ENCODE data around the gene SYT5.
"Not testable (repeated sequence)": the region's sequence is repeated elsewhere in the genome, so short reads cannot be mapped to it uniquely, and the experiment has no call there.

SYT5 gene

GRCh38 chr19:55179606-55180484, at the start of gene SYT5:
Gene SYT5 (minus strand): TSS chr19:55180289. CDS start chr19:55179041, 1,248 bp downstream.
- DNase-seq: peak; percentile 45

GRCh38 chr19:55229789-55230182, 49.7 kb upstream of the SYT5 start:
- DNase-seq: no peak

GRCh38 chr19:55229145-55229788, 49.2 kb upstream of the SYT5 start:
- no peak for DNase-seq

GRCh38 chr19:55228403-55229031, 48.4 kb upstream of the SYT5 start, which contains the start of gene TMEM86B:
Gene TMEM86B (minus strand): TSS chr19:55228763. CDS start chr19:55228741, 22 bp downstream.
- no peak for DNase-seq

GRCh38 chr19:55228015-55228391, 47.9 kb upstream of the SYT5 start:
- DNase-seq: no peak

- DNase-seq: no peak
Observed at GRCh38 chr19:55227241-55228014, 47.3 kb upstream of the SYT5 start.

- no peak for DNase-seq
Observed at GRCh38 chr19:55226788-55227187, 46.7 kb upstream of the SYT5 start.

GRCh38 chr19:55226273-55226672, 46.2 kb upstream of the SYT5 start:
- no peak for DNase-seq

- peak; percentile 30 for DNase-seq
Observed at GRCh38 chr19:55225415-55225958, 45.4 kb upstream of the SYT5 start.

- not testable (repeated sequence) for DNase-seq
Observed at GRCh38 chr19:55224679-55225414, 44.8 kb upstream of the SYT5 start.

GRCh38 chr19:55224038-55224665, 44.1 kb upstream of the SYT5 start:
- no peak for DNase-seq

GRCh38 chr19:55223291-55224037, 43.4 kb upstream of the SYT5 start:
- no peak for DNase-seq

GRCh38 chr19:55220525-55220924, 40.4 kb upstream of the SYT5 start:
- no peak for DNase-seq

- peak; percentile 100 for DNase-seq
Observed at GRCh38 chr19:55216461-55217198, 36.5 kb upstream of the SYT5 start.

- no peak for DNase-seq
Observed at GRCh38 chr19:55213547-55213946, 33.5 kb upstream of the SYT5 start.

- DNase-seq: peak; percentile 35
Observed at GRCh38 chr19:55212447-55212846, 32.4 kb upstream of the SYT5 start.

GRCh38 chr19:55209693-55210472, 29.8 kb upstream of the SYT5 start:
- DNase-seq: no peak

GRCh38 chr19:55208880-55209692, 29.0 kb upstream of the SYT5 start, which contains the start of gene PTPRH:
Gene PTPRH (minus strand): TSS chr19:55209501. CDS start chr19:55209433, 68 bp downstream.
- peak; percentile 57 for DNase-seq
